ENCODE results near the gene ADAP2.

GRCh38 chr17:30939051-30939689 lies 17.4 kb downstream of the ADAP2 start:
- TF ChIP-seq CTCF (IDR thresholded peaks at IDR 0.05; ENCODE audit: insufficient read depth, low read length, poor library complexity, severe bottlenecking) (no peak), EZH2phosphoT487 (conservative IDR thresholded peaks at IDR 0.05; ENCODE audit: low read length) (no peak)

Data from SU-DHL-6 (cell line).